Type B pancreatic cell (in vitro differentiated cells): ENCODE measurements around the gene ANKRD13D. TPM values are rescaled to one million over a fixed set of nuclear protein-coding genes. Genes with fewer than 3 reads are reported as not detected.
A peak's percentile ranks its signal among the peaks of the same experiment; 100 is the strongest.

ENCODE experiments used
- DNase-seq: peaks from one replicate; pipeline ENCODE4 v3.0.0; 2021; ENCODE audit warnings: mixed read lengths; ENCODE audit not compliant: unreplicated experiment; ENCODE audit errors: extremely low spot score
- H3K27ac Mint-ChIP-seq: 2 replicates; pipeline ENCODE4 v1.8.0; 2021; ENCODE audit warnings: mild to moderate bottlenecking, mixed read lengths
- H3K27me3 Mint-ChIP-seq: 2 replicates; pipeline ENCODE4 v1.8.0; 2021; ENCODE audit warnings: mixed read lengths
- H3K36me3 Mint-ChIP-seq: 2 replicates; pipeline ENCODE4 v1.8.0; 2021; ENCODE audit warnings: mixed read lengths
- H3K4me1 Mint-ChIP-seq: one replicate; pipeline ENCODE4 v1.8.0; 2021; ENCODE audit warnings: mixed read lengths; ENCODE audit not compliant: unreplicated experiment
- H3K4me3 Mint-ChIP-seq: 2 replicates; pipeline ENCODE4 v1.8.0; 2021; ENCODE audit warnings: mild to moderate bottlenecking, mixed read lengths
- H3K9me3 Mint-ChIP-seq: 2 replicates; pipeline ENCODE4 v1.8.0; 2021; ENCODE audit warnings: mixed read lengths
- CTCF ChIP-seq: fragments of 200-600 bp; sonication (generic); conservative IDR thresholded peaks from 2 replicates; pipeline ENCODE4 v1.5.0; 2021; ENCODE audit warnings: antibody characterized with exemption, mild to moderate bottlenecking
- total RNA-seq: library from RNA; stranded (reverse); gene quantifications from 2 replicates; pipeline ENCODE4 v1.2.1, GENCODE V29; 2021; ENCODE audit warnings: low replicate concordance

ANKRD13D gene
- total RNA-seq, 1 donor from 2014 or later = 70.5 TPM

- peak; percentile 62 for TF ChIP-seq CTCF
- peaks cover 10% of the 10 kb centered on the region for H3K36me3 Mint-ChIP-seq
- DNase-seq = peak; percentile 94
- H3K27ac Mint-ChIP-seq = peak overlapping the region; percentile 89
- no peaks in the 10 kb centered on the region for H3K9me3 Mint-ChIP-seq
- peak overlapping the region; percentile 83 for H3K4me3 Mint-ChIP-seq
- peaks cover 19% of the 10 kb centered on the region for H3K4me1 Mint-ChIP-seq
- H3K27me3 Mint-ChIP-seq = no peaks in the 10 kb centered on the region
Observed at GRCh38 chr11:67288452-67289225, 464 bp upstream of the ANKRD13D start.

- H3K27ac Mint-ChIP-seq = peak overlapping the region; percentile 81
Observed at GRCh38 chr11:67289651-67290479, 762 bp downstream of the ANKRD13D start.

GRCh38 chr11:67290801-67291200 lies 1.7 kb downstream of the ANKRD13D start:
- H3K9me3 Mint-ChIP-seq = no peaks in the 10 kb centered on the region
- no peak for TF ChIP-seq CTCF
- peak overlapping the region; percentile 92 for H3K4me3 Mint-ChIP-seq
- no peak overlapping the region for H3K27ac Mint-ChIP-seq
- H3K27me3 Mint-ChIP-seq = no peaks in the 10 kb centered on the region
- H3K4me1 Mint-ChIP-seq = peaks cover 19% of the 10 kb centered on the region
- DNase-seq = no peak
- peaks cover 17% of the 10 kb centered on the region for H3K36me3 Mint-ChIP-seq

More at GRCh38 chr11:67289651-67290479, 762 bp downstream of the ANKRD13D start:
- H3K27me3 Mint-ChIP-seq = no peaks in the 10 kb centered on the region
- TF ChIP-seq CTCF = no peak
- DNase-seq = no peak
- H3K4me1 Mint-ChIP-seq = peaks cover 19% of the 10 kb centered on the region
- H3K36me3 Mint-ChIP-seq = peaks cover 15% of the 10 kb centered on the region
- H3K9me3 Mint-ChIP-seq = no peaks in the 10 kb centered on the region
- H3K4me3 Mint-ChIP-seq = peak overlapping the region; percentile 92

- no peak for TF ChIP-seq CTCF
- Mint-ChIP-seq H3K27ac (peak overlapping the region; percentile 83), H3K36me3 (peaks cover 26% of the 10 kb centered on the region)
Observed at GRCh38 chr11:67291481-67292381, 2.6 kb downstream of the ANKRD13D start.

GRCh38 chr11:67292671-67293070 lies 3.6 kb downstream of the ANKRD13D start:
- Mint-ChIP-seq H3K4me3 (peak overlapping the region; percentile 63), H3K36me3 (peaks cover 30% of the 10 kb centered on the region), H3K9me3 (no peaks in the 10 kb centered on the region), H3K27ac (peak overlapping the region; percentile 83), H3K27me3 (no peaks in the 10 kb centered on the region), H3K4me1 (peaks cover 12% of the 10 kb centered on the region)
- TF ChIP-seq CTCF = no peak
- no peak for DNase-seq

More at GRCh38 chr11:67291481-67292381, 2.6 kb downstream of the ANKRD13D start:
- Mint-ChIP-seq H3K27me3 (no peaks in the 10 kb centered on the region), H3K9me3 (no peaks in the 10 kb centered on the region), H3K4me1 (peaks cover 19% of the 10 kb centered on the region), H3K4me3 (peak overlapping the region; percentile 14)
- no peak for DNase-seq
